ES-I3 (cell line): ENCODE measurements around the gene ZIC4.
A peak's percentile ranks its signal among the peaks of the same experiment; 100 is the strongest.

ENCODE experiments used
- H3K36me3 ChIP-seq: 2 replicates; pipeline ENCODE4 v1.6.1; 2013; ENCODE audit warnings: mild to moderate bottlenecking, low read length, control low read depth, moderate library complexity; ENCODE audit not compliant: insufficient read depth
- H3K4me1 ChIP-seq: 2 replicates; pipeline ENCODE4 v1.6.1; 2013; ENCODE audit warnings: mild to moderate bottlenecking, control low read depth, low read length; ENCODE audit not compliant: insufficient read depth
- H3K9ac ChIP-seq: 2 replicates; pipeline ENCODE4 v1.6.1; 2013; ENCODE audit warnings: low read depth, mild to moderate bottlenecking, low read length, moderate library complexity
- H3K9me3 ChIP-seq: 2 replicates; pipeline ENCODE4 v1.6.1; 2013; ENCODE audit warnings: mild to moderate bottlenecking, low read length, moderate library complexity; ENCODE audit not compliant: control insufficient read depth, insufficient read depth

ZIC4 gene

GRCh38 chr3:147406028-147406931, at the start of gene ZIC4:
ZIC4 (minus strand) TSS chr3:147406543; CDS start chr3:147402797, 3,746 bp downstream.
- H3K9me3 ChIP-seq = no peaks in the 10 kb centered on the region
- peaks cover 37% of the 10 kb centered on the region for H3K4me1 ChIP-seq
- H3K36me3 ChIP-seq = no peaks in the 10 kb centered on the region
- H3K9ac ChIP-seq = peak within 1 kb of the TSS; percentile 13; the same call in 1 of the 2 replicates

- H3K4me1 ChIP-seq = peaks cover 8% of the 10 kb centered on the region; the same call in 1 of the 2 replicates
Measured at GRCh38 chr3:147449669-147450068, 43.3 kb upstream of the ZIC4 start.

GRCh38 chr3:147447224-147447623, 40.9 kb upstream of the ZIC4 start:
- Histone ChIP-seq H3K4me1 (peaks cover 8% of the 10 kb centered on the region; the same call in 1 of the 2 replicates), H3K9me3 (no peaks in the 10 kb centered on the region), H3K9ac (no peak overlapping the region), H3K36me3 (no peaks in the 10 kb centered on the region)

More at GRCh38 chr3:147449669-147450068, 43.3 kb upstream of the ZIC4 start:
- Histone ChIP-seq H3K36me3 (no peaks in the 10 kb centered on the region), H3K9me3 (no peaks in the 10 kb centered on the region), H3K9ac (no peak overlapping the region)

GRCh38 chr3:147431751-147432150, 25.4 kb upstream of the ZIC4 start:
- Histone ChIP-seq H3K9ac (no peak overlapping the region), H3K4me1 (no peaks in the 10 kb centered on the region), H3K36me3 (no peaks in the 10 kb centered on the region), H3K9me3 (no peaks in the 10 kb centered on the region)

- Histone ChIP-seq H3K36me3 (no peaks in the 10 kb centered on the region), H3K4me1 (no peaks in the 10 kb centered on the region), H3K9ac (no peak overlapping the region), H3K9me3 (no peaks in the 10 kb centered on the region)
Measured at GRCh38 chr3:147428754-147429153, 22.4 kb upstream of the ZIC4 start.

- H3K9me3 ChIP-seq = no peaks in the 10 kb centered on the region
- H3K36me3 ChIP-seq = no peaks in the 10 kb centered on the region
- H3K9ac ChIP-seq = no peak overlapping the region
- H3K4me1 ChIP-seq = no peaks in the 10 kb centered on the region
Measured at GRCh38 chr3:147428326-147428725, 22.0 kb upstream of the ZIC4 start.

- H3K9ac ChIP-seq = no peak overlapping the region
- no peaks in the 10 kb centered on the region for H3K4me1 ChIP-seq
- no peaks in the 10 kb centered on the region for H3K9me3 ChIP-seq
- no peaks in the 10 kb centered on the region for H3K36me3 ChIP-seq
Measured at GRCh38 chr3:147427746-147428145, 21.4 kb upstream of the ZIC4 start.

- Histone ChIP-seq H3K36me3 (no peaks in the 10 kb centered on the region), H3K4me1 (peaks cover 6% of the 10 kb centered on the region; the same call in 1 of the 2 replicates), H3K9me3 (no peaks in the 10 kb centered on the region), H3K9ac (no peak overlapping the region)
Measured at GRCh38 chr3:147426931-147427330, 20.6 kb upstream of the ZIC4 start.

- Histone ChIP-seq H3K9ac (no peak overlapping the region), H3K4me1 (peaks cover 6% of the 10 kb centered on the region; the same call in 1 of the 2 replicates), H3K9me3 (no peaks in the 10 kb centered on the region), H3K36me3 (no peaks in the 10 kb centered on the region)
Measured at GRCh38 chr3:147425388-147425850, 19.1 kb upstream of the ZIC4 start.

- Histone ChIP-seq H3K9me3 (no peaks in the 10 kb centered on the region), H3K4me1 (peaks cover 6% of the 10 kb centered on the region; the same call in 1 of the 2 replicates), H3K36me3 (no peaks in the 10 kb centered on the region), H3K9ac (peak overlapping the region; percentile 19; the same call in 1 of the 2 replicates)
Measured at GRCh38 chr3:147424581-147425387, 18.4 kb upstream of the ZIC4 start.

GRCh38 chr3:147423798-147424580, 17.6 kb upstream of the ZIC4 start:
- Histone ChIP-seq H3K36me3 (no peaks in the 10 kb centered on the region), H3K4me1 (peaks cover 6% of the 10 kb centered on the region; the same call in 1 of the 2 replicates), H3K9ac (peak overlapping the region; percentile 19; the same call in 1 of the 2 replicates), H3K9me3 (no peaks in the 10 kb centered on the region)

- no peaks in the 10 kb centered on the region for H3K9me3 ChIP-seq
- H3K36me3 ChIP-seq = no peaks in the 10 kb centered on the region
- peak overlapping the region; percentile 10; the same call in 1 of the 2 replicates for H3K9ac ChIP-seq
- H3K4me1 ChIP-seq = peaks cover 6% of the 10 kb centered on the region; the same call in 1 of the 2 replicates
Measured at GRCh38 chr3:147423537-147423797, 17.1 kb upstream of the ZIC4 start.

- Histone ChIP-seq H3K9ac (peak overlapping the region; percentile 10; the same call in 1 of the 2 replicates), H3K36me3 (no peaks in the 10 kb centered on the region), H3K9me3 (no peaks in the 10 kb centered on the region), H3K4me1 (peaks cover 6% of the 10 kb centered on the region; the same call in 1 of the 2 replicates)
Measured at GRCh38 chr3:147422601-147423536, 16.5 kb upstream of the ZIC4 start.
